T1000 (cell line): ENCODE results near the gene ANKRD16.
A peak's percentile ranks its signal among the peaks of the same experiment; 100 is the strongest.
"Not testable (repeated sequence)": the region's sequence is repeated elsewhere in the genome, so short reads cannot be mapped to it uniquely, and the experiment has no call there.

ENCODE experiments used
- DNase-seq: peaks from one replicate; lab custom pipeline; 2025; ENCODE audit warnings: mixed read lengths; lab: John Stamatoyannopoulos, UW

The ANKRD16 gene

GRCh38 chr10:5889624-5890451 lies at the start of gene ANKRD16, which contains the start of gene FBH1:
TSS of gene ANKRD16 (minus strand) at chr10:5889893. CDS start at chr10:5889354, 539 bp downstream.
TSS of gene FBH1 (plus strand) at chr10:5890243. CDS start at chr10:5890346, 103 bp downstream.
- peak; percentile 95 for DNase-seq

- no peak for DNase-seq
These were observed 48.6 kb upstream of the ANKRD16 start for GRCh38 chr10:5938291-5938690.

GRCh38 chr10:5937016-5937415 lies 47.3 kb upstream of the ANKRD16 start:
- no peak for DNase-seq

GRCh38 chr10:5935628-5936027 lies 45.9 kb upstream of the ANKRD16 start:
- DNase-seq, result no peak

- DNase-seq, result no peak
These were observed 44.3 kb upstream of the ANKRD16 start for GRCh38 chr10:5933909-5934546.

GRCh38 chr10:5932345-5932744 lies 42.7 kb upstream of the ANKRD16 start:
- DNase-seq, result no peak

GRCh38 chr10:5930272-5930671 lies 40.6 kb upstream of the ANKRD16 start:
- no peak for DNase-seq

GRCh38 chr10:5929442-5929841 lies 39.7 kb upstream of the ANKRD16 start:
- DNase-seq, result no peak

GRCh38 chr10:5927306-5927705 lies 37.6 kb upstream of the ANKRD16 start:
- no peak for DNase-seq

GRCh38 chr10:5924889-5925288 lies 35.2 kb upstream of the ANKRD16 start:
- DNase-seq, result no peak

GRCh38 chr10:5921746-5922145 lies 32.1 kb upstream of the ANKRD16 start:
- DNase-seq, result no peak

- no peak for DNase-seq
These were observed 29.9 kb upstream of the ANKRD16 start for GRCh38 chr10:5919568-5919967.

- no peak for DNase-seq
These were observed 29.1 kb upstream of the ANKRD16 start for GRCh38 chr10:5918763-5919162.

- DNase-seq, result no peak
These were observed 27.6 kb upstream of the ANKRD16 start for GRCh38 chr10:5917305-5917704.

- no peak for DNase-seq
These were observed 25.8 kb upstream of the ANKRD16 start for GRCh38 chr10:5915451-5915850.

- no peak for DNase-seq
These were observed 24.0 kb upstream of the ANKRD16 start for GRCh38 chr10:5913736-5914135.

- DNase-seq, result no peak
These were observed 22.0 kb upstream of the ANKRD16 start for GRCh38 chr10:5911670-5912069.

- no peak for DNase-seq
These were observed 20.8 kb upstream of the ANKRD16 start for GRCh38 chr10:5910323-5911100.

GRCh38 chr10:5908676-5909075 lies 19.0 kb upstream of the ANKRD16 start:
- not testable (repeated sequence) for DNase-seq

- DNase-seq, result no peak
These were observed 17.0 kb upstream of the ANKRD16 start for GRCh38 chr10:5906651-5907050.

GRCh38 chr10:5905854-5906507 lies 16.3 kb upstream of the ANKRD16 start:
- no peak for DNase-seq

GRCh38 chr10:5904227-5904626 lies 14.5 kb upstream of the ANKRD16 start:
- DNase-seq, result no peak
